MM.1S (cell line): ENCODE results near the gene ATP13A3.

Experiments used
- DNase-seq: peaks from one replicate; pipeline ENCODE4 v3.0.0-alpha.2; 2015
- H2AFZ ChIP-seq: fragments of 300-600 bp; sonication (generic); 2 replicates; pipeline ENCODE4 v1.6.0; 2016; ENCODE audit warnings: antibody characterized with exemption, low read length
- H3F3A ChIP-seq: fragments of 300-600 bp; sonication (generic); 2 replicates; pipeline ENCODE4 v1.6.1; 2016; ENCODE audit warnings: mild to moderate bottlenecking, antibody characterized with exemption, low read length, moderate library complexity, mixed read lengths; ENCODE audit not compliant: insufficient read depth
- H3K27ac ChIP-seq: fragments of 300-600 bp; sonication (generic); 2 replicates; pipeline ENCODE4 v1.5.1; 2016; ENCODE audit warnings: mild to moderate bottlenecking, low read length
- H3K27me3 ChIP-seq: fragments of 300-600 bp; sonication (generic); replicated peaks from 2 replicates; pipeline ENCODE4 v1.6.0; 2016; ENCODE audit warnings: low read length; ENCODE audit not compliant: insufficient read depth
- H3K36me3 ChIP-seq: fragments of 300-600 bp; sonication (generic); replicated peaks from 2 replicates; pipeline ENCODE4 v1.6.1; 2016; ENCODE audit warnings: mild to moderate bottlenecking, low read length, mixed read lengths; ENCODE audit not compliant: insufficient read depth
- H3K4me1 ChIP-seq: fragments of 300-600 bp; sonication (generic); 2 replicates; pipeline ENCODE4 v1.6.1; 2016; ENCODE audit warnings: low read length, mixed read lengths
- H3K4me2 ChIP-seq: fragments of 300-600 bp; sonication (generic); 2 replicates; pipeline ENCODE4 v1.6.0; 2016; ENCODE audit warnings: low read depth, low read length
- H3K4me3 ChIP-seq: fragments of 300-600 bp; sonication (generic); 2 replicates; pipeline ENCODE4 v1.5.1; 2016; ENCODE audit warnings: low read length, mixed read lengths
- H3K79me2 ChIP-seq: fragments of 300-600 bp; sonication (generic); 2 replicates; pipeline ENCODE4 v1.6.1; 2016; ENCODE audit warnings: mixed run types, low read length, mixed read lengths
- H3K9ac ChIP-seq: fragments of 300-600 bp; sonication (generic); 2 replicates; pipeline ENCODE4 v1.6.1; 2016; ENCODE audit warnings: low read length, mixed read lengths
- H3K9me2 ChIP-seq: fragments of 300-600 bp; sonication (generic); replicated peaks from 2 replicates; pipeline ENCODE4 v1.6.1; 2016; ENCODE audit warnings: mild to moderate bottlenecking, low read length, mixed read lengths; ENCODE audit not compliant: insufficient read depth
- H3K9me3 ChIP-seq: fragments of 300-600 bp; sonication (generic); replicated peaks from 2 replicates; pipeline ENCODE4 v1.6.1; 2016; ENCODE audit warnings: mild to moderate bottlenecking, low read length, mixed read lengths; ENCODE audit not compliant: insufficient read depth
- H4K20me1 ChIP-seq: fragments of 300-600 bp; sonication (generic); 2 replicates; pipeline ENCODE4 v1.6.1; 2016; ENCODE audit warnings: mild to moderate bottlenecking, low read length, moderate library complexity, mixed read lengths; ENCODE audit not compliant: insufficient read depth
- CTCF ChIP-seq: fragments of 300-600 bp; sonication (generic); IDR thresholded peaks from 2 replicates; pipeline ENCODE4 v1.5.1; 2016; ENCODE audit warnings: antibody characterized with exemption, low read length, mixed read lengths
- EZH2 ChIP-seq: fragments of 300-600 bp; sonication (generic); optimal IDR thresholded peaks from 2 replicates; pipeline ENCODE3; 2017; ENCODE audit warnings: low read depth, mild to moderate bottlenecking, antibody characterized with exemption, low read length, mixed read lengths
- EZH2phosphoT487 ChIP-seq: fragments of 300-600 bp; sonication (generic); IDR thresholded peaks from 2 replicates; pipeline ENCODE4 v1.6.1; 2018; ENCODE audit warnings: antibody characterized with exemption, low read length

ATP13A3 gene

GRCh38 chr3:194365978-194366490 lies 120.8 kb downstream of the ATP13A3 start:
- no peaks in the 10 kb centered on the region for H3F3A ChIP-seq
- H3K9ac ChIP-seq = no peak overlapping the region
- no peaks in the 10 kb centered on the region for H3K36me3 ChIP-seq
- TF ChIP-seq EZH2phosphoT487 = no peak
- no peak for TF ChIP-seq EZH2
- no peak for TF ChIP-seq CTCF
- H2AFZ ChIP-seq = no peak overlapping the region
- no peaks in the 10 kb centered on the region for H4K20me1 ChIP-seq
- H3K4me2 ChIP-seq = no peak overlapping the region
- no peaks in the 10 kb centered on the region for H3K4me1 ChIP-seq
- no peaks in the 10 kb centered on the region for H3K9me3 ChIP-seq
- DNase-seq = no peak
- no peaks in the 10 kb centered on the region for H3K9me2 ChIP-seq
- H3K27ac ChIP-seq = no peak overlapping the region
- H3K4me3 ChIP-seq = no peak overlapping the region
- H3K79me2 ChIP-seq = no peaks in the 10 kb centered on the region
- H3K27me3 ChIP-seq = peaks cover 30% of the 10 kb centered on the region

GRCh38 chr3:194365526-194365925 lies 121.3 kb downstream of the ATP13A3 start:
- peaks cover 28% of the 10 kb centered on the region for H3K27me3 ChIP-seq
- H3K4me2 ChIP-seq = no peak overlapping the region
- no peak for TF ChIP-seq EZH2
- no peak for TF ChIP-seq EZH2phosphoT487
- no peak for TF ChIP-seq CTCF
- no peak overlapping the region for H3K9ac ChIP-seq
- no peaks in the 10 kb centered on the region for H4K20me1 ChIP-seq
- H3K9me2 ChIP-seq = no peaks in the 10 kb centered on the region
- no peak overlapping the region for H3K27ac ChIP-seq
- H3F3A ChIP-seq = no peaks in the 10 kb centered on the region
- no peaks in the 10 kb centered on the region for H3K9me3 ChIP-seq
- no peaks in the 10 kb centered on the region for H3K36me3 ChIP-seq
- H3K79me2 ChIP-seq = no peaks in the 10 kb centered on the region
- no peak for DNase-seq
- H3K4me1 ChIP-seq = no peaks in the 10 kb centered on the region
- H3K4me3 ChIP-seq = no peak overlapping the region
- no peak overlapping the region for H2AFZ ChIP-seq

DNA sequence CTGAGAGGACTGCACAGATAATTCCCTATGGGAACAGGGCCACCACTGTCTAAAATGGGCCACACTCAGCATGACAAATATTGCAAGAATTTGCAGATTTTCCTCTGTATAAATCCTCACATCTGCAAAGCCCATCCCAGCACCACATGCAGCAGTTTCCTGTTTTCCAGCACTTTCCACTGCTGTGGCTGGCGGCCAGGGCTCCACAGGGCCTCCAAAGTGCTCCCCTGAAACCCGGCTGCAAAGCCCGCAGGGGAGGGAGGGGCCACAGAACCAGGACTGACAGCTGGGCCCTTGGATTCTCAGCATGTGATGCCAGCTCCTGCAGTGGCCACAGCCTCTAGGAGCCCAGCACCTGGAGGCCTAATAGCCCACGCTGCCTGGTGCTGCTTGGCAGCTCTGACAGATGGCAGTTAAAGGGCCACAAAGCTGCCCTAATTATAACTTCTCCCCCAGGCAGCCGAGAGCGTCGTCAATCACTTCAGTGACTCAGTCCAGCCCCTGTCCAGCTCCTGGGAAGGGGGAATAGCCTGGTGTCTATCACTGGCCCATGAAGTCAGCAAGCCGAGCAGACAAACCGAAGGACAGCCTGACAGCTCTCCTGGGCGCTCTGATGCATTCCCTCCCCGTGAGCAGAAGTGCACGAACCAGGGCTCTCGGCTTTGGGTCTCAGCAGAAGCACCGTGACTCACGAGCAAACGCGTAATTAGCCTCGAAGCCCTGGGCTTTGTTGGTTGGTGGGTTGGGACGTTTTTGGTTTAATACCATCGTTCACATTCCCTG lies 122.0 kb downstream of the ATP13A3 start:
- Histone ChIP-seq H3F3A (no peaks in the 10 kb centered on the region), H3K27ac (no peak overlapping the region), H3K4me1 (no peaks in the 10 kb centered on the region), H3K9me3 (no peaks in the 10 kb centered on the region), H3K27me3 (peaks cover 27% of the 10 kb centered on the region), H3K4me3 (no peak overlapping the region), H3K4me2 (no peak overlapping the region), H3K9ac (no peak overlapping the region), H3K9me2 (no peaks in the 10 kb centered on the region), H3K36me3 (no peaks in the 10 kb centered on the region), H4K20me1 (no peaks in the 10 kb centered on the region), H3K79me2 (no peaks in the 10 kb centered on the region), H2AFZ (no peak overlapping the region)
- no peak for DNase-seq
- TF ChIP-seq CTCF = no peak
- no peak for TF ChIP-seq EZH2phosphoT487
- TF ChIP-seq EZH2 = no peak
